ENCODE measurements around the gene FAHD1.

DNA sequence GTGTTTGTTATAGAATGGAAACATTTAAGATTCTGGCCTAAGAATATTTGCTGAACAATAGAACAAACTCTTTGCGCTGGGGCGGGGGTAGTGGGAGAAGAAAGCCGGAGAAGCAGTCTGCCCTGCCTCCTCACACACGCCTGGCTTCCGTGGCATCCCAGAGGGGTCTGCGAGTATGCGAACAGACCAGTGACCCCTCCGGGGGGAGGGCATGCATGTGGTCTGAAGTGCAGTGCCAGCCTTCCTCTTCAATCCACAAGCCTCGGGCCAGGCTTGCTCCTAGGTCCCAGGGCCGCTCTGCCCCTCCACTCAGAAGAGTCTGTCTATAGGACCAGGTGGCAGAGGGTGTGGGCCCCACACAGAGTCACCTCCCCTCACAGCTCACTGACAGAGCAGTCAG, 19.4 kb upstream of the FAHD1 start:
- TF ChIP-seq, protein P1, sequence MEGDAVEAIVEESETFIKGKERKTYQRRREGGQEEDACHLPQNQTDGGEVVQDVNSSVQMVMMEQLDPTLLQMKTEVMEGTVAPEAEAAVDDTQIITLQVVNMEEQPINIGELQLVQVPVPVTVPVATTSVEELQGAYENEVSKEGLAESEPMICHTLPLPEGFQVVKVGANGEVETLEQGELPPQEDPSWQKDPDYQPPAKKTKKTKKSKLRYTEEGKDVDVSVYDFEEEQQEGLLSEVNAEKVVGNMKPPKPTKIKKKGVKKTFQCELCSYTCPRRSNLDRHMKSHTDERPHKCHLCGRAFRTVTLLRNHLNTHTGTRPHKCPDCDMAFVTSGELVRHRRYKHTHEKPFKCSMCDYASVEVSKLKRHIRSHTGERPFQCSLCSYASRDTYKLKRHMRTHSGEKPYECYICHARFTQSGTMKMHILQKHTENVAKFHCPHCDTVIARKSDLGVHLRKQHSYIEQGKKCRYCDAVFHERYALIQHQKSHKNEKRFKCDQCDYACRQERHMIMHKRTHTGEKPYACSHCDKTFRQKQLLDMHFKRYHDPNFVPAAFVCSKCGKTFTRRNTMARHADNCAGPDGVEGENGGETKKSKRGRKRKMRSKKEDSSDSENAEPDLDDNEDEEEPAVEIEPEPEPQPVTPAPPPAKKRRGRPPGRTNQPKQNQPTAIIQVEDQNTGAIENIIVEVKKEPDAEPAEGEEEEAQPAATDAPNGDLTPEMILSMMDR (IDR thresholded peaks at IDR 0.05; ENCODE audit: poor library complexity, severe bottlenecking): no peak
- TF ChIP-seq EP300 (conservative IDR thresholded peaks at IDR 0.05; ENCODE audit: poor library complexity, severe bottlenecking): no peak
- TF ChIP-seq POLR2AphosphoS5 (IDR thresholded peaks at IDR 0.05): no peak
- TF ChIP-seq EZH2 (IDR thresholded peaks at IDR 0.05; ENCODE audit: borderline replicate concordance, insufficient read depth, low read length, poor library complexity, severe bottlenecking): no peak

Data from neural cell (in vitro differentiated cells).